BE2C (cell line): Measurements from ENCODE around the gene IGF2R.
A peak's percentile ranks its signal among the peaks of the same experiment; 100 is the strongest.

Source experiments
- DNase-seq: peaks from one replicate; pipeline ENCODE4 v3.0.0-alpha.2; 2020
- H3K27me3 ChIP-seq: fragments of 250-450 bp; sonication (Bioruptor Pico); 2 replicates; pipeline ENCODE4 v1.5.1; 2020; ENCODE audit warnings: mild to moderate bottlenecking
- H3K36me3 ChIP-seq: fragments of 250-450 bp; sonication (Bioruptor Pico); 2 replicates; pipeline ENCODE4 v1.5.1; 2020; ENCODE audit warnings: mild to moderate bottlenecking
- H3K4me1 ChIP-seq: fragments of 250-450 bp; sonication (Bioruptor Pico); 2 replicates; pipeline ENCODE4 v1.5.1; 2020
- H3K4me3 ChIP-seq: 2 replicates; pipeline ENCODE4 v1.5.1; 2011; ENCODE audit warnings: low read depth, low read length
- H3K9me3 ChIP-seq: fragments of 250-450 bp; sonication (Bioruptor Pico); 2 replicates; pipeline ENCODE4 v1.5.1; 2020
- CTCF ChIP-seq: IDR thresholded peaks from 2 replicates; pipeline ENCODE4 v1.5.1; 2012; ENCODE audit warnings: mild to moderate bottlenecking, low read depth, low read length

The IGF2R gene

GRCh38 chr6:160160450-160160849, 191.6 kb downstream of the IGF2R start:
- Histone ChIP-seq H3K36me3 (no peaks in the 10 kb centered on the region), H3K9me3 (no peaks in the 10 kb centered on the region), H3K4me3 (no peak overlapping the region), H3K4me1 (no peaks in the 10 kb centered on the region), H3K27me3 (no peaks in the 10 kb centered on the region)
- TF ChIP-seq CTCF, result no peak
- peak; percentile 24 for DNase-seq
